Vagina (tissue), 2 donors: Measurements from ENCODE around the gene NUCKS1. TPM values are rescaled to one million over a fixed set of nuclear protein-coding genes. Genes with fewer than 3 reads are reported as not detected.

Experiments
- DNase-seq, 2 donors: peaks; one replicate each; pipeline ENCODE4 v3.0.0-alpha.2; 2017; ENCODE audit errors: extremely low spot score in 2 of 2
- H3K27ac ChIP-seq: fragments of 200-600 bp; sonication (generic); one replicate; pipeline ENCODE4 v1.5.1; 2019
- H3K27me3 ChIP-seq: fragments of 200-600 bp; sonication (generic); one replicate; pipeline ENCODE4 v1.5.1; 2019
- H3K36me3 ChIP-seq, 2 donors: fragments of 200-600 bp; sonication (generic); one replicate each; pipeline ENCODE4 v1.5.1; 2017 to 2019
- H3K4me1 ChIP-seq: fragments of 200-600 bp; sonication (generic); one replicate; pipeline ENCODE4 v1.5.1; 2019
- H3K4me3 ChIP-seq, 2 donors: fragments of 200-600 bp; sonication (generic); 1 replicate in 1 of 2; 2 replicates in 1 of 2; pipeline ENCODE4 v1.5.1; 2016 to 2019
- H3K9me3 ChIP-seq: fragments of 200-600 bp; sonication (generic); one replicate; pipeline ENCODE4 v1.5.1; 2019
- CTCF ChIP-seq, 3 experiments: fragments of 450-650 bp in 2 of 3; fragments of 200-600 bp in 1 of 3; sonication (generic) in 1 of 3; IDR thresholded peaks; one replicate each; pipeline ENCODE4 v1.5.1; 2017 to 2019; ENCODE audit warnings: antibody characterized with exemption in 3 of 3, mild to moderate bottlenecking in 2 of 3, moderate library complexity in 2 of 3
- POLR2A ChIP-seq, 2 donors: fragments of 450-650 bp; IDR thresholded peaks; one replicate each; pipeline ENCODE4 v1.6.1; 2017; ENCODE audit warnings: antibody characterized with exemption in 2 of 2, mild to moderate bottlenecking in 2 of 2, moderate library complexity in 2 of 2
- POLR2AphosphoS5 ChIP-seq, 2 donors: sonication (generic); formaldehyde crosslinking; IDR thresholded peaks; one replicate each; pipeline ENCODE4 v1.9.0; 2017; ENCODE audit warnings: antibody characterized with exemption in 2 of 2, mild to moderate bottlenecking in 2 of 2, low read depth in 1 of 2; ENCODE audit not compliant: insufficient read depth in 1 of 2
- intact Hi-C: fragments of 100-400 bp; cut with DNase I; formaldehyde crosslinking; loops from one replicate; pipeline ENCODE4 v1.15.1; 2023
- total RNA-seq: library from RNA; depleted of rRNA; stranded (reverse); fragments of >200 nt; gene quantifications from one replicate; pipeline ENCODE4 v1.2.3, GENCODE V29; 2016

Gene NUCKS1
- total RNA-seq, 1 donor from 2014 or later: 57.2 TPM

GRCh38 chr1:205710201-205711062, 39.5 kb downstream of the NUCKS1 start:
- intact Hi-C loops: loop anchor here (5.0 kb wide), 1 partner anchor 48 kb away; no protein-coding TSS in a partner anchor
- no peak for DNase-seq
- no peaks in the 10 kb centered on the region for H3K9me3 ChIP-seq
- no peak overlapping the region for H3K27ac ChIP-seq
- TF ChIP-seq POLR2AphosphoS5 (IDR thresholded peaks at IDR 0.05; ENCODE audit: insufficient read depth in 1 of 2, low read depth in 1 of 2) (no peak), POLR2A (IDR thresholded peaks at IDR 0.05) (no peak), CTCF (IDR thresholded peaks at IDR 0.05) (no peak)
- no peak overlapping the region for H3K4me3 ChIP-seq
- no peaks in the 10 kb centered on the region for H3K27me3 ChIP-seq
- peaks cover 16% of the 10 kb centered on the region for H3K4me1 ChIP-seq
- H3K36me3 ChIP-seq: no peaks in the 10 kb centered on the region

GRCh38 chr1:205709640-205710039, 40.3 kb downstream of the NUCKS1 start:
- no peak for DNase-seq
- no peaks in the 10 kb centered on the region for H3K27me3 ChIP-seq
- no peak overlapping the region for H3K27ac ChIP-seq
- H3K9me3 ChIP-seq: no peaks in the 10 kb centered on the region
- no peaks in the 10 kb centered on the region for H3K36me3 ChIP-seq
- TF ChIP-seq POLR2AphosphoS5 (IDR thresholded peaks at IDR 0.05; ENCODE audit: insufficient read depth in 1 of 2, low read depth in 1 of 2) (no peak), CTCF (IDR thresholded peaks at IDR 0.05) (no peak), POLR2A (IDR thresholded peaks at IDR 0.05) (no peak)
- H3K4me3 ChIP-seq: no peak overlapping the region
- intact Hi-C loops: loop anchor here (5.0 kb wide), 1 partner anchor 47 kb away; no protein-coding TSS in a partner anchor
- peaks cover 16% of the 10 kb centered on the region for H3K4me1 ChIP-seq

GRCh38 chr1:205709059-205709398, 41.0 kb downstream of the NUCKS1 start:
- peaks cover 13% of the 10 kb centered on the region for H3K4me1 ChIP-seq
- TF ChIP-seq POLR2AphosphoS5 (IDR thresholded peaks at IDR 0.05; ENCODE audit: insufficient read depth in 1 of 2, low read depth in 1 of 2) (no peak), POLR2A (IDR thresholded peaks at IDR 0.05) (no peak), CTCF (IDR thresholded peaks at IDR 0.05) (no peak)
- no peaks in the 10 kb centered on the region for H3K36me3 ChIP-seq
- no peaks in the 10 kb centered on the region for H3K9me3 ChIP-seq
- H3K27me3 ChIP-seq: no peaks in the 10 kb centered on the region
- no peak overlapping the region for H3K27ac ChIP-seq
- H3K4me3 ChIP-seq: no peak overlapping the region
- intact Hi-C loops: no loop called here
- DNase-seq: no peak

- H3K4me3 ChIP-seq: no peak overlapping the region
- H3K27ac ChIP-seq: no peak overlapping the region
- TF ChIP-seq POLR2A (IDR thresholded peaks at IDR 0.05): no peak
- no peak for TF ChIP-seq CTCF (IDR thresholded peaks at IDR 0.05)
- TF ChIP-seq POLR2AphosphoS5 (IDR thresholded peaks at IDR 0.05; ENCODE audit: insufficient read depth in 1 of 2, low read depth in 1 of 2): no peak
- H3K27me3 ChIP-seq: no peaks in the 10 kb centered on the region
- intact Hi-C loops: no loop called here
- no peak for DNase-seq
- no peaks in the 10 kb centered on the region for H3K36me3 ChIP-seq
- no peaks in the 10 kb centered on the region for H3K9me3 ChIP-seq
- H3K4me1 ChIP-seq: no peaks in the 10 kb centered on the region
These were observed 43.1 kb downstream of the NUCKS1 start for GRCh38 chr1:205706601-205707502.
